SK-N-MC (cell line): ENCODE measurements around the gene ELOVL6.

Experiments used
- EZH2 ChIP-seq: fragments of 200-600 bp; sonication (generic); IDR thresholded peaks from one replicate; pipeline ENCODE4 v1.6.1; 2017; ENCODE audit warnings: antibody characterized with exemption
- FOXP2 ChIP-seq: optimal IDR thresholded peaks from 2 replicates; pipeline ENCODE3; 2011; ENCODE audit warnings: mild to moderate bottlenecking, moderate library complexity; ENCODE audit not compliant: insufficient read depth; ENCODE audit errors: extremely low read length, control extremely low read depth
- POLR2AphosphoS5 ChIP-seq: IDR thresholded peaks from 2 replicates; pipeline ENCODE4 v1.6.1; 2012; ENCODE audit warnings: mild to moderate bottlenecking, low read depth, low read length, borderline replicate concordance

DNA sequence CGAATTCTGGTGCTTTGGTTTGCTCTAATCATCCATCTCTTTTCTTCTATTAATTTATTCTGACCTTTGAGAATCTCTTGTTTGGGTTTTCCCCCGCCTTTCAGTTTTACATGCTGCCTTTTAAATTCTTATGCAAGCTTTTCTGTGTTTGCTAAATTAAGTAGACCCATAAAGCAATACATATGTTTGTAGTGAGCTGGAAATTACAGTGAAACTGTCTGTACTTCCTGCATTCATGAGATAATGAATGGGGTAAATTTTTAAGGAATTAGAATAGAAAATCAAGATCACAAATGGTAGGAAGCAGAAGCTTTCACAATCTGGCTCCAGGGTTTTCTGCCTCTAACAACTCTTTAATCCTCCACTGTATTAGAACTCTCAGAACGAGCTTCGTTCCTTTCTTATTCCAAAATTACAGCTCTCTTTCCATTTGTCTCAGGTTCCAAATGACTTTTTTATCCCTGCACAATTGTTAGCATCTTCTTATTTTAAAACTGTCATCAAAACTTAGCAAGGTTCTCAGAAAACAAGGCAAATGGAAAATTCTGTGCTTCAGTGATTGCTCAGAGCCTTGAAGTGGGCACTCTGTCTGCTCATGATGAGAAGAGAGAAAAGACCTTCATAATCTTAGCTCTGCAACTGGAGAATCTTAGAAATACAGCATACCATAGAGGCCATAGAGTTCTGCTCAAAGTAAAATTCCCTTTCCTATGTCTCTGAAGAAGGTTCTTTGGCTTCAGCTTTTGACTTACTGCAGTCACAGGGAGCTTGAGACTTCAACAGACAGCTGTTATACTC, 177.6 kb downstream of the ELOVL6 start:
- TF ChIP-seq POLR2AphosphoS5 (no peak; the same call in 1 of the 2 replicates), FOXP2 (no peak), EZH2 (no peak)
